Prostate gland (tissue), 2 donors: ENCODE measurements around the gene PIGA.

Source experiments
- POLR2A ChIP-seq: fragments of 450-650 bp; IDR thresholded peaks from one replicate; pipeline ENCODE4 v1.6.1; 2016; ENCODE audit warnings: antibody characterized with exemption, mild to moderate bottlenecking
- TF ChIP-seq, protein P1 (sequence below), 4 experiments: fragments of 200-600 bp in 2 of 4; fragments of 450-650 bp in 2 of 4; sonication (generic) in 2 of 4; IDR thresholded peaks; 1 replicate in 3 of 4; 2 replicates in 1 of 4; pipeline ENCODE4 v1.5.1; 2016 to 2019; ENCODE audit warnings: antibody characterized with exemption in 4 of 4, mild to moderate bottlenecking in 2 of 4, moderate library complexity in 2 of 4

DNA sequence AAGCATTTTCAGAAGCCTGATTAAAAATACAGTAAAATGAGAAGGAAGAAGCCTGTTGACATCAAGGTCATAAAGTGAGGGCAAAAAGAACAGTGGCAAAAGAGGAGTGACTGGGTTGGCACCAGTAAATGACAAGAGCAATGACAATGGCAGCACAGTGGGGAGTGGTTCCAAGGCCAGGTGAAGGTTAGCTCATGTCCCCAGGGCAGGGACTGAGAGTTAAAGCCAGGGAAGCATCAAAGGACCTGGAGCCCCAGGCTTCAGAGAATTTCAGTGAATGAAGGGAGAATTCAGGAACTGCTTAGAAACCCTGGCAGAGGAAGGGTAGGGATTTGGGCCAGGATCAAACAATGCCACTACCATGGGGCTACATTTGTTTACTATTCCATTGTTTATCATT is 8.8 kb upstream of the PIGA start:
- TF ChIP-seq, protein P1, sequence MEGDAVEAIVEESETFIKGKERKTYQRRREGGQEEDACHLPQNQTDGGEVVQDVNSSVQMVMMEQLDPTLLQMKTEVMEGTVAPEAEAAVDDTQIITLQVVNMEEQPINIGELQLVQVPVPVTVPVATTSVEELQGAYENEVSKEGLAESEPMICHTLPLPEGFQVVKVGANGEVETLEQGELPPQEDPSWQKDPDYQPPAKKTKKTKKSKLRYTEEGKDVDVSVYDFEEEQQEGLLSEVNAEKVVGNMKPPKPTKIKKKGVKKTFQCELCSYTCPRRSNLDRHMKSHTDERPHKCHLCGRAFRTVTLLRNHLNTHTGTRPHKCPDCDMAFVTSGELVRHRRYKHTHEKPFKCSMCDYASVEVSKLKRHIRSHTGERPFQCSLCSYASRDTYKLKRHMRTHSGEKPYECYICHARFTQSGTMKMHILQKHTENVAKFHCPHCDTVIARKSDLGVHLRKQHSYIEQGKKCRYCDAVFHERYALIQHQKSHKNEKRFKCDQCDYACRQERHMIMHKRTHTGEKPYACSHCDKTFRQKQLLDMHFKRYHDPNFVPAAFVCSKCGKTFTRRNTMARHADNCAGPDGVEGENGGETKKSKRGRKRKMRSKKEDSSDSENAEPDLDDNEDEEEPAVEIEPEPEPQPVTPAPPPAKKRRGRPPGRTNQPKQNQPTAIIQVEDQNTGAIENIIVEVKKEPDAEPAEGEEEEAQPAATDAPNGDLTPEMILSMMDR (IDR thresholded peaks at IDR 0.05), result no peak
- TF ChIP-seq POLR2A, result no peak
